Stomach (tissue), 9 donors: ENCODE results near the gene NLGN4X. TPM values are rescaled to one million over a fixed set of nuclear protein-coding genes. Genes with fewer than 3 reads are reported as not detected.

Experiments used
- DNase-seq, 2 donors: peaks; one replicate each; pipeline versions ENCODE4 v3.0.0 to v3.0.0-alpha.2; 2013 to 2019
- H3K27ac ChIP-seq, 5 donors: fragments of 200-600 bp in 4 of 5; sonication (generic) in 4 of 5; one replicate each; pipeline ENCODE4 v1.5.1; 2013 to 2019; ENCODE audit warnings: mild to moderate bottlenecking in 1 of 5, moderate library complexity in 1 of 5
- H3K27me3 ChIP-seq, 3 donors: fragments of 200-600 bp; sonication (generic); one replicate each; pipeline ENCODE4 v1.5.1; 2017 to 2019; ENCODE audit warnings: mixed run types in 1 of 3
- H3K36me3 ChIP-seq, 4 donors: fragments of 200-600 bp; sonication (generic); 1 replicate in 3 of 4; 2 replicates in 1 of 4; pipeline ENCODE4 v1.5.1; 2016 to 2019
- H3K4me1 ChIP-seq, 4 donors: fragments of 200-600 bp; sonication (generic); one replicate each; pipeline ENCODE4 v1.5.1; 2016 to 2019
- H3K4me3 ChIP-seq, 4 donors: fragments of 200-600 bp; sonication (generic) in 3 of 4; one replicate each; pipeline ENCODE4 v1.5.1; 2016 to 2019; ENCODE audit warnings: mild to moderate bottlenecking in 1 of 4
- H3K9me3 ChIP-seq, 4 donors: fragments of 200-600 bp; sonication (generic); one replicate each; pipeline ENCODE4 v1.5.1; 2016 to 2019
- EP300 ChIP-seq: sonication (generic); formaldehyde crosslinking; IDR thresholded peaks from one replicate; pipeline ENCODE4 v1.6.1; 2017; ENCODE audit warnings: antibody characterized with exemption
- POLR2A ChIP-seq, 4 donors: fragments of 450-650 bp; IDR thresholded peaks; one replicate each; pipeline ENCODE4 v1.6.1; 2016; ENCODE audit warnings: antibody characterized with exemption in 4 of 4, control low read depth in 2 of 4, mild to moderate bottlenecking in 1 of 4, moderate library complexity in 1 of 4
- POLR2AphosphoS5 ChIP-seq, 3 donors: sonication (generic); formaldehyde crosslinking; IDR thresholded peaks; one replicate each; pipeline ENCODE4 v1.6.1; 2016; ENCODE audit warnings: antibody characterized with exemption in 3 of 3
- WGBS, 5 donors: extraction: QIAGEN DNeasy Blood & Tissue Kit in 3 of 5; methylation state at CpG; one replicate each; pipeline versions ENCODE4 v1.1.5 to v1.1.7; 2013 to 2018; 5-methylcytosine and 5-hydroxymethylcytosine counted together
- intact Hi-C: fragments of 100-400 bp; cut with DNase I; formaldehyde crosslinking; loops from one replicate; pipeline ENCODE4 v1.15.1; 2023; ENCODE audit warnings: low total_unique reads
- polyA plus RNA-seq, 3 donors: library from polyadenylated mRNA; stranded (reverse); fragments of 200-250 nt; gene quantifications; one replicate each; pipeline ENCODE4 v1.2.3, GENCODE V29; 2013
- small RNA-seq, 4 donors: library from RNA; depleted of rRNA; stranded (forward); fragments of <200 nt; gene quantifications; one replicate each; pipeline ENCODE3, GENCODE V24; 2016
- total RNA-seq, 5 donors: library from RNA; depleted of rRNA; stranded (reverse); fragments of >200 nt; gene quantifications; one replicate each; pipeline versions ENCODE4 v1.1.0 to v1.2.3, GENCODE V29; 2014 to 2016
- TF ChIP-seq, protein P1 (sequence below), 7 experiments: fragments of 450-650 bp in 4 of 7; fragments of 200-600 bp in 3 of 7; sonication (generic) in 3 of 7; IDR thresholded peaks; one replicate each; pipeline ENCODE4 v1.5.1; 2016 to 2019; ENCODE audit warnings: antibody characterized with exemption in 7 of 7, control low read depth in 2 of 7, mild to moderate bottlenecking in 1 of 7
- donor health status: healthy with polysubstance abuse.
- donor health status: Bipolar disorder and iron deficiency.
- donor health status: healthy.

The NLGN4X gene
- total and polyA plus RNA-seq, 8 donors, result under 0.01 to 9.0 (median 0.52) TPM

DNA sequence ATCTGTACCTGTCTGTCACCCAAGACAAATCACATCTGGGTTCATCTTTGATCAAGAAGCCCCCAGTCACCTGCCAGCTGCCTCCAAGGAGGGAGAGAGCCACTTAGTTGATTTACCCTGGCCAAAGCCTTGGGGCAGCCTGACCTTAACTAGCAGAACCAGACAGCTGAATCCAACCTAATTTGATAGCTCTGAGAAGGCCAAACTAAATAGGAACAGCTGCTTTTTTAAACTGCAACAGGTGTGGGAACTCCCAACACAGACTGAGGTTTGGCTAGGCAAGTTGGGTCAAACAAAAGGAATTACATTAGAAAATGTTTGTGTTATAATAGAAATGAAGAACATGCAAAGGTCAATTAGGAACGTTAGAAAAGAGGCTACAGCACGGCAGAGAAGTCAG lies 375.7 kb downstream of the NLGN4X start:
- Histone ChIP-seq H3K4me1 (no peaks in the 10 kb centered on the region), H3K27me3 (no peaks in the 10 kb centered on the region), H3K9me3 (no peaks in the 10 kb centered on the region), H3K4me3 (no peak overlapping the region), H3K27ac (no peak overlapping the region), H3K36me3 (no peaks in the 10 kb centered on the region)
- TF ChIP-seq POLR2AphosphoS5 (IDR thresholded peaks at IDR 0.05) (no peak), POLR2A (IDR thresholded peaks at IDR 0.05) (no peak), EP300 (no peak)
- TF ChIP-seq, protein P1, sequence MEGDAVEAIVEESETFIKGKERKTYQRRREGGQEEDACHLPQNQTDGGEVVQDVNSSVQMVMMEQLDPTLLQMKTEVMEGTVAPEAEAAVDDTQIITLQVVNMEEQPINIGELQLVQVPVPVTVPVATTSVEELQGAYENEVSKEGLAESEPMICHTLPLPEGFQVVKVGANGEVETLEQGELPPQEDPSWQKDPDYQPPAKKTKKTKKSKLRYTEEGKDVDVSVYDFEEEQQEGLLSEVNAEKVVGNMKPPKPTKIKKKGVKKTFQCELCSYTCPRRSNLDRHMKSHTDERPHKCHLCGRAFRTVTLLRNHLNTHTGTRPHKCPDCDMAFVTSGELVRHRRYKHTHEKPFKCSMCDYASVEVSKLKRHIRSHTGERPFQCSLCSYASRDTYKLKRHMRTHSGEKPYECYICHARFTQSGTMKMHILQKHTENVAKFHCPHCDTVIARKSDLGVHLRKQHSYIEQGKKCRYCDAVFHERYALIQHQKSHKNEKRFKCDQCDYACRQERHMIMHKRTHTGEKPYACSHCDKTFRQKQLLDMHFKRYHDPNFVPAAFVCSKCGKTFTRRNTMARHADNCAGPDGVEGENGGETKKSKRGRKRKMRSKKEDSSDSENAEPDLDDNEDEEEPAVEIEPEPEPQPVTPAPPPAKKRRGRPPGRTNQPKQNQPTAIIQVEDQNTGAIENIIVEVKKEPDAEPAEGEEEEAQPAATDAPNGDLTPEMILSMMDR (IDR thresholded peaks at IDR 0.05), result no peak
- WGBS, 5 donors, result 51 to 75% (median 63%) methylated on average over 2 of the region's 2 CpGs
- intact Hi-C loops, result no loop called here
- no peak for DNase-seq

DNA sequence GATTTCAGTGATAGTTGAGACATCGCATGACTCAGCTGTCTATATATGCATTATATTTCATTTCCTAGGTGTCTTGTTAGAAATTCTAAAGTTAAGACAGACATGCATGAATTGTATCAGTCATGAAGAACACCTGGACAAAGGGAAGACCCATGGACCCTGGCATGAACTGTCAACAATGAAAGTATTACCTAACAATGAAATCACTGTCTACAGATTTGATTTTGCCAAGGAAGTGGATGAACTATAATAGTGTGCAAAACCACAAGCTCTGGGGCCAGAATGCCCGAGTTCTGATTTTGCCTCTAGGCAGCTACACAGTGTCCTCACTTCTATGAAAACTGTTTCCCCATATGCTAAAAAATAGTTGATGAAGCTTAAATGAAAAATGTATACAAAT lies 386.1 kb downstream of the NLGN4X start:
- Histone ChIP-seq H3K4me1 (no peaks in the 10 kb centered on the region), H3K36me3 (no peaks in the 10 kb centered on the region), H3K27ac (no peak overlapping the region), H3K27me3 (no peaks in the 10 kb centered on the region), H3K9me3 (no peaks in the 10 kb centered on the region), H3K4me3 (no peak overlapping the region)
- 72 to 86% (median 84%) methylated on average over 2 of the region's 2 CpGs for WGBS, 5 donors
- no peak for DNase-seq
- intact Hi-C loops, result no loop called here
- TF ChIP-seq POLR2A (IDR thresholded peaks at IDR 0.05), result no peak
- TF ChIP-seq, protein P1 (IDR thresholded peaks at IDR 0.05), result no peak
- TF ChIP-seq EP300, result no peak
- TF ChIP-seq POLR2AphosphoS5 (IDR thresholded peaks at IDR 0.05), result no peak

Small RNA genes lying within 50 kb of the gene (small RNA-seq; reads per million reads assigned to genes)
- gene RF00322, result 0 reads per million in 4 donors
